Trophoblast cell (in vitro differentiated cells and primary cell): ENCODE data around the gene CLCN5.

Experiments used
- DNase-seq, 2 donors: peaks; one replicate each; pipeline ENCODE4 v3.0.0-alpha.2; 2016
- H2AFZ ChIP-seq: 2 replicates; pipeline ENCODE4 v1.6.1; 2013; ENCODE audit warnings: low read length, moderate library complexity, mild to moderate bottlenecking; ENCODE audit not compliant: insufficient read depth, poor library complexity
- H2AK5ac ChIP-seq: 2 replicates; pipeline ENCODE4 v1.6.1; 2013; ENCODE audit warnings: mild to moderate bottlenecking, low read length
- H2BK120ac ChIP-seq: 2 replicates; pipeline ENCODE4 v1.6.1; 2013; ENCODE audit warnings: low read length, mild to moderate bottlenecking, moderate library complexity; ENCODE audit not compliant: insufficient read depth, poor library complexity
- H2BK12ac ChIP-seq: 2 replicates; pipeline ENCODE4 v1.6.1; 2013; ENCODE audit warnings: mild to moderate bottlenecking, low read length, moderate library complexity
- H2BK5ac ChIP-seq: 2 replicates; pipeline ENCODE4 v1.6.1; 2013; ENCODE audit warnings: low read length, low read depth, moderate library complexity, mild to moderate bottlenecking; ENCODE audit not compliant: poor library complexity
- H3K14ac ChIP-seq: 2 replicates; pipeline ENCODE4 v1.6.1; 2013; ENCODE audit warnings: mild to moderate bottlenecking, low read length
- H3K18ac ChIP-seq: 2 replicates; pipeline ENCODE4 v1.6.1; 2013; ENCODE audit warnings: mild to moderate bottlenecking, low read length
- H3K23ac ChIP-seq: 2 replicates; pipeline ENCODE4 v1.6.1; 2013; ENCODE audit warnings: low read length
- H3K27ac ChIP-seq: 2 replicates; pipeline ENCODE4 v1.5.1; 2013; ENCODE audit warnings: low read depth, mild to moderate bottlenecking, inconsistent platforms, low read length, moderate library complexity
- H3K27me3 ChIP-seq: 2 replicates; pipeline ENCODE4 v1.6.1; 2013; ENCODE audit warnings: inconsistent platforms, mild to moderate bottlenecking, low read length, moderate library complexity; ENCODE audit not compliant: insufficient read depth
- H3K36me3 ChIP-seq, 2 experiments: 1 replicate in 1 of 2; 2 replicates in 1 of 2; pipeline ENCODE4 v1.6.1; 2013; ENCODE audit warnings: low read length in 2 of 2, mild to moderate bottlenecking in 2 of 2, moderate library complexity in 1 of 2; ENCODE audit not compliant: insufficient read depth in 2 of 2, control insufficient read depth in 1 of 2
- H3K4ac ChIP-seq: 2 replicates; pipeline ENCODE4 v1.6.1; 2013; ENCODE audit warnings: low read depth, mild to moderate bottlenecking, low read length, moderate library complexity
- H3K4me1 ChIP-seq, 2 experiments: 1 replicate in 1 of 2; 2 replicates in 1 of 2; pipeline ENCODE4 v1.6.1; 2013; ENCODE audit warnings: low read length in 2 of 2, mild to moderate bottlenecking in 2 of 2, moderate library complexity in 1 of 2; ENCODE audit not compliant: insufficient read depth in 2 of 2, control insufficient read depth in 1 of 2
- H3K4me2 ChIP-seq: 2 replicates; pipeline ENCODE4 v1.6.1; 2013; ENCODE audit warnings: inconsistent platforms, mild to moderate bottlenecking, low read length, moderate library complexity
- H3K4me3 ChIP-seq: 2 replicates; pipeline ENCODE4 v1.5.1; 2013; ENCODE audit warnings: mild to moderate bottlenecking, low read depth, low read length, inconsistent platforms
- H3K79me1 ChIP-seq: one replicate; pipeline ENCODE4 v1.6.1; 2013; ENCODE audit warnings: low read length
- H3K79me2 ChIP-seq: 2 replicates; pipeline ENCODE4 v1.6.1; 2013; ENCODE audit warnings: low read length, mild to moderate bottlenecking; ENCODE audit not compliant: control insufficient read depth, insufficient read depth, poor library complexity
- H3K9ac ChIP-seq: 2 replicates; pipeline ENCODE4 v1.6.1; 2013; ENCODE audit warnings: mild to moderate bottlenecking, low read length
- H3K9me3 ChIP-seq: 2 replicates; pipeline ENCODE4 v1.6.1; 2013; ENCODE audit warnings: low read depth, mild to moderate bottlenecking, control low read depth, inconsistent platforms, low read length; ENCODE audit not compliant: insufficient read depth
- H4K12ac ChIP-seq: 2 replicates; pipeline ENCODE4 v1.6.1; 2013; ENCODE audit warnings: low read depth, mild to moderate bottlenecking, low read length, moderate library complexity
- H4K8ac ChIP-seq: 2 replicates; pipeline ENCODE4 v1.6.1; 2013; ENCODE audit warnings: low read depth, mild to moderate bottlenecking, low read length, moderate library complexity
- H4K91ac ChIP-seq: one replicate; pipeline ENCODE4 v1.6.1; 2013; ENCODE audit warnings: low read depth, mild to moderate bottlenecking, low read length, moderate library complexity
- WGBS: extraction: QIAGEN DNeasy Blood & Tissue Kit; methylation state at CpG from one replicate; pipeline ENCODE4 v1.1.7; 2013; ENCODE audit warnings: missing lambda C conversion rate; ENCODE audit not compliant: insufficient read length, insufficient coverage; ENCODE audit errors: extremely low coverage; 5-methylcytosine and 5-hydroxymethylcytosine counted together

The CLCN5 gene

GRCh38 chrX:50106051-50106675, 183.8 kb downstream of the CLCN5 start:
- Histone ChIP-seq H3K23ac (no peak overlapping the region), H4K8ac (no peak overlapping the region), H3K9me3 (no peaks in the 10 kb centered on the region), H3K4me2 (no peak overlapping the region), H4K12ac (no peak overlapping the region), H2BK120ac (peak overlapping the region; percentile 43), H3K14ac (no peak overlapping the region), H2AFZ (no peak overlapping the region), H3K79me1 (peaks cover 6% of the 10 kb centered on the region), H3K27ac (no peak overlapping the region), H3K4ac (no peak overlapping the region), H3K79me2 (no peaks in the 10 kb centered on the region), H3K4me1 (peaks cover 0 to 2% of the 10 kb centered on the region in 2 experiments), H2BK5ac (no peak overlapping the region), H2AK5ac (peak overlapping the region; percentile 46), H3K9ac (no peak overlapping the region), H4K91ac (no peak overlapping the region), H3K4me3 (no peak overlapping the region), H3K36me3 (peaks cover 0 to 1% of the 10 kb centered on the region in 2 experiments), H2BK12ac (no peak overlapping the region), H3K18ac (no peak overlapping the region), H3K27me3 (no peaks in the 10 kb centered on the region)
- DNase-seq, result no peak
- no CpG with 5 or more reads among the region's 6 CpGs for WGBS

DNA sequence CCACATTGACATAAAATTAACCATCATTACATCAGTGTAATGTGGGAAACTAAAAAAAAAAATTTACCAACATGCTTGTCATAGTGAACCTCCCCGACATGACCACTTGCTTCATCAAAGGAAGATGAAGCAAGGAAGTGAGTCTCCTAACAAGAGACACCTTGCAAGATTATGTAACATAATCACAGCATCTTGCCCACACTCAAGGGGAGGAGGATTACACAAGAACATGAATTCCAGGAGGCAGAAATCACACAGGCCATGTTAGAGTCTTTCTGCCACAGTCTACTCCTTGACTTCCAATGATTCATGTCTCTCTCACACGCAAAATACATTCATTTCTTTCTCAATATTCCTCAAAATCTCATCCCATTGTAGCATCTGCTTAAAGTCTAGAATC, 185.1 kb downstream of the CLCN5 start:
- H3K4me1 ChIP-seq, result peaks cover 0 to 2% of the 10 kb centered on the region in 2 experiments
- H2AFZ ChIP-seq, result no peak overlapping the region

GRCh38 chrX:50108264-50108663, 185.9 kb downstream of the CLCN5 start:
- no CpG with 5 or more reads among the region's 2 CpGs for WGBS

More for the DNA sequence above, 185.1 kb downstream of the CLCN5 start:
- Histone ChIP-seq H3K36me3 (no peaks in the 10 kb centered on the region), H3K4me3 (no peak overlapping the region), H4K91ac (no peak overlapping the region), H3K27me3 (no peaks in the 10 kb centered on the region), H2BK5ac (no peak overlapping the region), H3K18ac (no peak overlapping the region), H2AK5ac (no peak overlapping the region), H3K27ac (no peak overlapping the region), H3K4ac (no peak overlapping the region), H2BK120ac (no peak overlapping the region), H3K23ac (no peak overlapping the region), H3K4me2 (no peak overlapping the region), H3K79me1 (peaks cover 4% of the 10 kb centered on the region), H3K9ac (no peak overlapping the region), H3K9me3 (no peaks in the 10 kb centered on the region), H3K79me2 (no peaks in the 10 kb centered on the region), H3K14ac (no peak overlapping the region), H2BK12ac (no peak overlapping the region), H4K8ac (no peak overlapping the region), H4K12ac (no peak overlapping the region)
- no CpG with 5 or more reads among the region's 2 CpGs for WGBS
- DNase-seq, result peak in 1 of 2 donors; percentile 37

GRCh38 chrX:50111742-50112141, 189.3 kb downstream of the CLCN5 start:
- Histone ChIP-seq H2AFZ (no peak overlapping the region), H4K91ac (peak overlapping the region; percentile 37), H2AK5ac (no peak overlapping the region), H3K36me3 (no peaks in the 10 kb centered on the region), H2BK120ac (no peak overlapping the region), H3K18ac (no peak overlapping the region), H2BK5ac (no peak overlapping the region), H3K79me1 (no peaks in the 10 kb centered on the region), H3K4ac (no peak overlapping the region), H3K79me2 (no peaks in the 10 kb centered on the region), H4K8ac (no peak overlapping the region), H3K4me1 (peaks cover 0 to 2% of the 10 kb centered on the region in 2 experiments), H3K4me2 (no peak overlapping the region), H3K9me3 (no peaks in the 10 kb centered on the region), H4K12ac (no peak overlapping the region), H3K23ac (no peak overlapping the region), H3K14ac (no peak overlapping the region), H3K27me3 (no peaks in the 10 kb centered on the region), H3K27ac (no peak overlapping the region), H3K9ac (no peak overlapping the region), H3K4me3 (no peak overlapping the region), H2BK12ac (no peak overlapping the region)
- no peak for DNase-seq
- no CpG with 5 or more reads among the region's 2 CpGs for WGBS

More at GRCh38 chrX:50108264-50108663, 185.9 kb downstream of the CLCN5 start:
- no peaks in the 10 kb centered on the region for H3K27me3 ChIP-seq
- no peak overlapping the region for H3K14ac ChIP-seq
- no peaks in the 10 kb centered on the region for H3K36me3 ChIP-seq
- no peak overlapping the region for H4K12ac ChIP-seq
- H2BK120ac ChIP-seq, result no peak overlapping the region
- no peak overlapping the region for H3K9ac ChIP-seq
- no peaks in the 10 kb centered on the region for H3K9me3 ChIP-seq
- no peak overlapping the region for H2BK5ac ChIP-seq
- no peak overlapping the region for H2AK5ac ChIP-seq
- no peak overlapping the region for H4K91ac ChIP-seq
- no peak overlapping the region for H3K18ac ChIP-seq
- no peak overlapping the region for H3K4ac ChIP-seq
- no peak overlapping the region for H2BK12ac ChIP-seq
- no peak overlapping the region for H3K4me2 ChIP-seq
- H3K27ac ChIP-seq, result no peak overlapping the region
- DNase-seq, result no peak
- peaks cover 2% of the 10 kb centered on the region for H3K79me1 ChIP-seq
- H3K4me3 ChIP-seq, result no peak overlapping the region
- no peak overlapping the region for H2AFZ ChIP-seq
- H3K4me1 ChIP-seq, result peaks cover 0 to 2% of the 10 kb centered on the region in 2 experiments
- H3K79me2 ChIP-seq, result no peaks in the 10 kb centered on the region
- no peak overlapping the region for H3K23ac ChIP-seq
- H4K8ac ChIP-seq, result no peak overlapping the region
